CD4-positive, alpha-beta T cell (primary cell): ENCODE measurements around the gene UIMC1. TPM values are rescaled to one million over a fixed set of nuclear protein-coding genes. Genes with fewer than 3 reads are reported as not detected.
"Not testable (repeated sequence)": the region's sequence is repeated elsewhere in the genome, so short reads cannot be mapped to it uniquely, and the experiment has no call there.

Experiments
- ATAC-seq: fragments of 200-7000 bp; cut with Tn5 transposase; one replicate; pipeline ENCODE4 v1.10.0; 2022; ENCODE audit warnings: mild to moderate bottlenecking; ENCODE audit not compliant: poor library complexity
- CTCF ChIA-PET: fragments of 350-600 bp; sonication (Branson Sonifier 250); formaldehyde crosslinking; loops from one replicate; lab custom pipeline; 2021; ENCODE audit warnings: antibody characterized with exemption, inconsistent platforms; lab: Charles Lee
- POLR2A ChIA-PET: fragments of 350-600 bp; sonication (Branson Sonifier 250); formaldehyde crosslinking; loops from one replicate; lab custom pipeline; 2021; ENCODE audit warnings: antibody characterized with exemption, inconsistent platforms; lab: Charles Lee
- DNase-seq, 14 experiments: peaks; one replicate each; pipeline ENCODE4 v3.0.0-alpha.2; 2013 to 2020; ENCODE audit warnings: mixed read lengths in 2 of 14
- H3K27ac ChIP-seq, 2 donors: one replicate each; pipeline versions ENCODE4 v1.5.1 to v1.7.0; 2013; ENCODE audit warnings: low read length in 2 of 2, low read depth in 1 of 2, mild to moderate bottlenecking in 1 of 2
- H3K27me3 ChIP-seq, 2 experiments: 1 replicate in 1 of 2; 2 replicates in 1 of 2; pipeline versions ENCODE4 v1.6.1 to v1.7.0; 2013; ENCODE audit warnings: low read length in 2 of 2, control low read depth in 1 of 2, mild to moderate bottlenecking in 1 of 2, moderate library complexity in 1 of 2; ENCODE audit not compliant: insufficient read depth in 2 of 2, control insufficient read depth in 1 of 2
- H3K36me3 ChIP-seq: one replicate; pipeline ENCODE4 v1.6.1; 2013; ENCODE audit warnings: low read length, control low read depth; ENCODE audit not compliant: insufficient read depth
- H3K4me1 ChIP-seq: one replicate; pipeline ENCODE4 v1.6.1; 2013; ENCODE audit warnings: low read length, control low read depth; ENCODE audit not compliant: insufficient read depth
- H3K4me3 ChIP-seq: one replicate; pipeline ENCODE4 v1.5.1; 2013; ENCODE audit warnings: mild to moderate bottlenecking, low read length, moderate library complexity
- H3K9me3 ChIP-seq, 2 experiments: 1 replicate in 1 of 2; 2 replicates in 1 of 2; pipeline versions ENCODE4 v1.6.1 to v1.7.0; 2013; ENCODE audit warnings: low read length in 2 of 2, mild to moderate bottlenecking in 2 of 2, control low read depth in 1 of 2, moderate library complexity in 1 of 2; ENCODE audit not compliant: control insufficient read depth in 1 of 2, insufficient read depth in 1 of 2
- H3K27ac Mint-ChIP-seq: one replicate; pipeline ENCODE4 v1.8.0; 2020; ENCODE audit warnings: mixed read lengths
- H3K27me3 Mint-ChIP-seq: one replicate; pipeline ENCODE4 v1.8.0; 2021; ENCODE audit warnings: mixed read lengths
- H3K36me3 Mint-ChIP-seq: one replicate; pipeline ENCODE4 v1.8.0; 2021; ENCODE audit warnings: low read depth, mixed read lengths
- H3K4me1 Mint-ChIP-seq: one replicate; pipeline ENCODE4 v1.8.0; 2021; ENCODE audit warnings: low read depth, mixed read lengths
- H3K4me3 Mint-ChIP-seq: one replicate; pipeline ENCODE4 v1.8.0; 2020; ENCODE audit warnings: mild to moderate bottlenecking, mixed read lengths
- H3K9me3 Mint-ChIP-seq: one replicate; pipeline ENCODE4 v1.8.0; 2020; ENCODE audit warnings: mixed read lengths
- intact Hi-C, 2 experiments: fragments of 100-400 bp; cut with DNase I in 1 of 2; cut with micrococcal nuclease in 1 of 2; formaldehyde crosslinking; loops; one replicate each; pipeline versions ENCODE4 v1.15.1 to v1.9.0; 2023 to 2025; cut with DNase I, micrococcal nuclease
- total RNA-seq, 174 experiments: library from RNA in 2 of 174; stranded (reverse) in 2 of 174; gene quantifications; one replicate each; pipeline ENCODE4 v1.2.3 and lab custom pipeline; 2021 to 2026
- TF ChIP-seq, protein P1 (sequence below): fragments of 200-600 bp; IDR thresholded peaks from one replicate; pipeline ENCODE4 v1.8.0; 2022; ENCODE audit warnings: antibody characterized with exemption, mild to moderate bottlenecking

UIMC1 gene
- total RNA-seq, 2 experiments from 2014 or later: 42.3 to 50.8 TPM

DNA sequence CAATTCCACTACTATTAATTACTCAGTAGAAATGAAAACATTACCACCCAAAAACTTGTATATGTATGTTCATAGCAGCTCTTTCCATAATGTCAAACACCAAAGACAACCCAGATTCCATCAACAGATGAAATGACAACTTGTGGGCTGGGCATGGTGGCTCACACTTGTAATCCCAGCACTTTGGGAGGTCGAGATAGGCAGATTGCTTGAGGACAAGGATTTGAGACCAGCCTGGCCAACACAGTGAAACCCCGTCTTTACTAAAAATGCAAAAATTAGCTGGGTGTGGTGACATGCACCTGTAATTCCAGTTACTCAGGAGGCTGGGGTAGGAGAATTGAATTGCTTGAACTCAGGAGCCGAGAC is 11.5 kb downstream of the UIMC1 start:
- H3K36me3 Mint-ChIP-seq: peaks cover 45% of the 10 kb centered on the region
- H3K4me3 ChIP-seq: no peak overlapping the region
- H3K36me3 ChIP-seq: no peaks in the 10 kb centered on the region
- H3K4me3 Mint-ChIP-seq: no peak overlapping the region
- DNase-seq (no peak), ATAC-seq (no peak)
- H3K27ac ChIP-seq: peak overlapping the region in 1 of 2 donors; percentile 46
- TF ChIP-seq, protein P1, sequence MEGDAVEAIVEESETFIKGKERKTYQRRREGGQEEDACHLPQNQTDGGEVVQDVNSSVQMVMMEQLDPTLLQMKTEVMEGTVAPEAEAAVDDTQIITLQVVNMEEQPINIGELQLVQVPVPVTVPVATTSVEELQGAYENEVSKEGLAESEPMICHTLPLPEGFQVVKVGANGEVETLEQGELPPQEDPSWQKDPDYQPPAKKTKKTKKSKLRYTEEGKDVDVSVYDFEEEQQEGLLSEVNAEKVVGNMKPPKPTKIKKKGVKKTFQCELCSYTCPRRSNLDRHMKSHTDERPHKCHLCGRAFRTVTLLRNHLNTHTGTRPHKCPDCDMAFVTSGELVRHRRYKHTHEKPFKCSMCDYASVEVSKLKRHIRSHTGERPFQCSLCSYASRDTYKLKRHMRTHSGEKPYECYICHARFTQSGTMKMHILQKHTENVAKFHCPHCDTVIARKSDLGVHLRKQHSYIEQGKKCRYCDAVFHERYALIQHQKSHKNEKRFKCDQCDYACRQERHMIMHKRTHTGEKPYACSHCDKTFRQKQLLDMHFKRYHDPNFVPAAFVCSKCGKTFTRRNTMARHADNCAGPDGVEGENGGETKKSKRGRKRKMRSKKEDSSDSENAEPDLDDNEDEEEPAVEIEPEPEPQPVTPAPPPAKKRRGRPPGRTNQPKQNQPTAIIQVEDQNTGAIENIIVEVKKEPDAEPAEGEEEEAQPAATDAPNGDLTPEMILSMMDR: no peak
- CTCF ChIA-PET: interaction anchor here (0.6 to 0.8 kb wide), 3 partner anchors 9 to 57 kb away, joined by 3 to 5 read pairs (median 3); no protein-coding TSS in a partner anchor
- no peaks in the 10 kb centered on the region for H3K27me3 Mint-ChIP-seq
- no peaks in the 10 kb centered on the region for H3K27me3 ChIP-seq
- POLR2A ChIA-PET: no interaction called here
- peaks cover 43% of the 10 kb centered on the region for H3K4me1 Mint-ChIP-seq
- intact Hi-C loops: no loop called here
- H3K9me3 Mint-ChIP-seq: peaks cover 2% of the 10 kb centered on the region
- H3K4me1 ChIP-seq: peaks cover 11% of the 10 kb centered on the region
- peaks cover 0 to 3% of the 10 kb centered on the region in 2 experiments for H3K9me3 ChIP-seq
- no peak overlapping the region for H3K27ac Mint-ChIP-seq

DNA sequence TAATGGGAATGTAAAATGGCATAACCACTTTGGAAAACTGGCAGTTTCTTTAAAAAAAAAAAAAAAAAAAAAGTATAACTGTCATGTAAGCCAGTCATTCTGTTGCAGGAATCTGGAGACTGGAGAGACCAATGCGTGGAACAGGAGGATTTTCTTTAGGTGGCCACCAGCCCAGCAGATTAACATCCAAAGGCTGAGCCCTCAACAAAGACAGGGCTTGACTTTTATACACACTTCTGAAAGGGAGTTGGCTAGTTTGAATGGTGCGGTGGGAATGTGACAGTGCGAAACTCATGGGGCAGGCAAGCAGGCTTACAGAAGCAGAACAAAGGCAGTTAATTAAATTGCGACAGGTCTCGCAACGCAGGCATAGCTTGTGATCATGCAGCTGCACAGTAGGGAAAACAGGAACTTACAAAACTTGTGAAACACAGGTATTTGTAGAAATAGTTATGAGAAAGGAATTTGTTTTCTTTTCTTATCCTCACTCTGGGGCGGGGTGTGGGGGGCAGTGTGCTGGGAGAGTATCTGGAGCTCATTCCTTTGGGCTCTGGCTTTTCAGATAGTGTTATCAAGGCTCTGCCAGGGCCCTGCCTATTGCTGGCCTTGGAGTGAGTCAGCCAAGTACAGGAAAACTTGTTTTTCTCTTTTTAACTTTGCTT is 12.0 kb downstream of the UIMC1 start:
- Histone ChIP-seq H3K27me3 (no peaks in the 10 kb centered on the region), H3K27ac (no peak overlapping the region), H3K4me1 (peaks cover 8% of the 10 kb centered on the region), H3K4me3 (no peak overlapping the region), H3K9me3 (peaks cover 0 to 3% of the 10 kb centered on the region in 2 experiments), H3K36me3 (no peaks in the 10 kb centered on the region)
- peaks cover 44% of the 10 kb centered on the region for H3K36me3 Mint-ChIP-seq
- no peaks in the 10 kb centered on the region for H3K27me3 Mint-ChIP-seq
- intact Hi-C loops: no loop called here
- no peak overlapping the region for H3K4me3 Mint-ChIP-seq
- peak in 3 of 14 experiments; percentile 19 to 67 (median 59) for DNase-seq
- ChIA-PET POLR2A (no interaction called here), CTCF (interaction anchor here (0.6 to 0.8 kb wide), 2 partner anchors 10 to 56 kb away, joined by 3 to 5 read pairs; no protein-coding TSS in a partner anchor)
- H3K27ac Mint-ChIP-seq: peak overlapping the region; percentile 20
- ATAC-seq: no peak
- peaks cover 40% of the 10 kb centered on the region for H3K4me1 Mint-ChIP-seq
- H3K9me3 Mint-ChIP-seq: peaks cover 2% of the 10 kb centered on the region
- TF ChIP-seq, protein P1: no peak

- POLR2A ChIA-PET: interaction anchor here (1.1 kb wide), 1 partner anchor 13 kb away, joined by 7 read pairs; the partner anchor contains the start of gene UIMC1
- H3K27ac ChIP-seq, H3K4me1 ChIP-seq, ATAC-seq, H3K4me3 Mint-ChIP-seq, DNase-seq, H3K9me3 Mint-ChIP-seq, CTCF ChIA-PET, H3K27me3 ChIP-seq, intact Hi-C loops, H3K4me3 ChIP-seq, H3K9me3 ChIP-seq, H3K27me3 Mint-ChIP-seq, H3K36me3 ChIP-seq, H3K27ac Mint-ChIP-seq: not testable (repeated sequence)
- Mint-ChIP-seq H3K4me1 (peaks cover 41% of the 10 kb centered on the region), H3K36me3 (peaks cover 40% of the 10 kb centered on the region)
Measured at GRCh38 chr5:176993081-176993480, 13.5 kb downstream of the UIMC1 start.
